SK-N-SH (cell line): ENCODE measurements around the gene WDR47. TPM values are rescaled to one million over a fixed set of nuclear protein-coding genes. Genes with fewer than 3 reads are reported as not detected.
A peak's percentile ranks its signal among the peaks of the same experiment; 100 is the strongest.

Source experiments
- CTCF ChIA-PET: fragments of 300-600, 350-600 bp; formaldehyde crosslinking; extraction: SDS; loops from one replicate; lab custom pipeline; 2021; lab: Yijun Ruan, JAX
- POLR2A ChIA-PET: fragments of 350-600 bp; sonication (Branson Sonifier 250); formaldehyde crosslinking; extraction: SDS; loops from one replicate; lab custom pipeline; 2020; ENCODE audit warnings: antibody characterized with exemption, inconsistent platforms; lab: Yijun Ruan, JAX
- DNase-seq: peaks from one replicate; pipeline ENCODE4 v3.0.0; 2012
- H2AFZ ChIP-seq: fragments of 200-600 bp; sonication (generic); 2 replicates; pipeline ENCODE4 v1.8.1; 2016; ENCODE audit warnings: antibody characterized with exemption, mild to moderate bottlenecking, low read depth
- H3F3A ChIP-seq: fragments of 200-600 bp; sonication (generic); replicated peaks from 2 replicates; pipeline ENCODE3; 2016; ENCODE audit warnings: antibody characterized with exemption, mild to moderate bottlenecking; ENCODE audit not compliant: insufficient read depth
- H3K27ac ChIP-seq, 2 experiments: fragments of 200-500 bp in 1 of 2; fragments of 200-600 bp in 1 of 2; sonication (Bioruptor generic) in 1 of 2; sonication (generic), shearing (Covaris generic) in 1 of 2; 2 replicates each; pipeline versions ENCODE4 v1.5.1 to v1.6.1; 2014 to 2016; ENCODE audit warnings: low read depth in 2 of 2, inconsistent platforms in 1 of 2, low read length in 1 of 2, mild to moderate bottlenecking in 1 of 2, mixed read lengths in 1 of 2
- H3K27me3 ChIP-seq: fragments of 200-600 bp; sonication (generic), shearing (Covaris generic); 2 replicates; pipeline ENCODE4 v1.6.1; 2016; ENCODE audit warnings: mixed run types; ENCODE audit not compliant: insufficient read depth
- H3K36me3 ChIP-seq, 2 experiments: fragments of 200-500 bp in 1 of 2; fragments of 200-600 bp in 1 of 2; sonication (Bioruptor generic) in 1 of 2; sonication (generic) in 1 of 2; replicated peaks in 1 of 2; 2 replicates each; pipeline versions ENCODE3 to v1.5.1; 2014 to 2016; ENCODE audit warnings: low read length in 1 of 2, mild to moderate bottlenecking in 1 of 2; ENCODE audit not compliant: insufficient read depth in 2 of 2, control insufficient read depth in 1 of 2
- H3K4me1 ChIP-seq, 2 experiments: fragments of 200-500 bp in 1 of 2; fragments of 200-600 bp in 1 of 2; sonication (Bioruptor generic) in 1 of 2; sonication (generic), shearing (Covaris generic) in 1 of 2; 2 replicates each; pipeline versions ENCODE4 v1.5.1 to v1.6.1; 2014 to 2016; ENCODE audit warnings: low read depth in 1 of 2, low read length in 1 of 2, mixed run types in 1 of 2; ENCODE audit not compliant: insufficient read depth in 2 of 2, control insufficient read depth in 1 of 2
- H3K4me2 ChIP-seq: fragments of 200-600 bp; sonication (generic), shearing (Covaris generic); 2 replicates; pipeline ENCODE4 v1.6.1; 2017; ENCODE audit warnings: mixed run types
- H3K4me3 ChIP-seq, 2 experiments: fragments of 200-500 bp in 1 of 2; fragments of 200-600 bp in 1 of 2; sonication (Bioruptor generic) in 1 of 2; sonication (generic), shearing (Covaris generic) in 1 of 2; 2 replicates each; pipeline versions ENCODE4 v1.5.1 to v1.8.1; 2014 to 2016; ENCODE audit warnings: low read depth in 2 of 2, inconsistent platforms in 1 of 2, low read length in 1 of 2, mild to moderate bottlenecking in 1 of 2, mixed read lengths in 1 of 2, moderate library complexity in 1 of 2
- H3K79me2 ChIP-seq: fragments of 200-600 bp; sonication (generic); 2 replicates; pipeline ENCODE4 v1.8.1; 2017; ENCODE audit warnings: mild to moderate bottlenecking; ENCODE audit not compliant: insufficient read depth
- H3K9ac ChIP-seq: fragments of 200-600 bp; sonication (generic); 2 replicates; pipeline ENCODE4 v1.6.1; 2017; ENCODE audit warnings: mixed run types
- H3K9me2 ChIP-seq: fragments of 200-600 bp; sonication (generic); 2 replicates; pipeline ENCODE4 v1.6.1; 2017; ENCODE audit warnings: mixed run types
- H3K9me3 ChIP-seq: fragments of 200-600 bp; sonication (generic); 2 replicates; pipeline ENCODE4 v1.6.1; 2017; ENCODE audit warnings: mixed run types, mild to moderate bottlenecking, moderate library complexity
- H4K20me1 ChIP-seq: fragments of 200-600 bp; sonication (generic); 2 replicates; pipeline ENCODE4 v1.6.1; 2017; ENCODE audit warnings: mild to moderate bottlenecking, mixed run types; ENCODE audit not compliant: insufficient read depth
- EP300 ChIP-seq, 2 experiments: IDR thresholded peaks; 2 replicates each; pipeline versions ENCODE4 v1.4.0 to v1.6.1; 2012; ENCODE audit warnings: borderline replicate concordance in 1 of 2, low read depth in 1 of 2, low read length in 1 of 2
- GABPA ChIP-seq: IDR thresholded peaks from 2 replicates; pipeline ENCODE4 v1.4.0; 2012; ENCODE audit warnings: low read depth, mild to moderate bottlenecking
- MXI1 ChIP-seq: IDR thresholded peaks from 2 replicates; pipeline ENCODE4 v1.6.1; 2012; ENCODE audit warnings: mild to moderate bottlenecking, low read depth, low read length, improper control_type of control experiment
- NRF1 ChIP-seq: IDR thresholded peaks from 2 replicates; pipeline ENCODE4 v1.6.1; 2012; ENCODE audit warnings: low read depth, mild to moderate bottlenecking, low read length
- RXRA ChIP-seq: IDR thresholded peaks from 2 replicates; pipeline ENCODE4 v1.4.0; 2012; ENCODE audit warnings: low read depth, mild to moderate bottlenecking, borderline replicate concordance
- SMC3 ChIP-seq: IDR thresholded peaks from 2 replicates; pipeline ENCODE4 v1.6.1; 2012; ENCODE audit warnings: low read depth, low read length, improper control_type of control experiment
- TCF12 ChIP-seq: IDR thresholded peaks from 2 replicates; pipeline ENCODE4 v1.4.0; 2012
- TEAD4 ChIP-seq: IDR thresholded peaks from 2 replicates; pipeline ENCODE4 v1.4.0; 2012; ENCODE audit warnings: mild to moderate bottlenecking, borderline replicate concordance; ENCODE audit not compliant: insufficient read depth
- WGBS: methylation state at CpG from one replicate; pipeline ENCODE4 v1.1.6; 2017; ENCODE audit warnings: low lambda C conversion rate; 5-methylcytosine and 5-hydroxymethylcytosine counted together
- polyA plus RNA-seq, 3 experiments: library from polyadenylated mRNA; depleted of rRNA; stranded (reverse); fragments of >200 nt; gene quantifications; 2 replicates each; pipeline ENCODE4 v1.2.3, GENCODE V29; 2012
- TF ChIP-seq, protein P1 (sequence below): fragments of 150-350 bp; IDR thresholded peaks from 2 replicates; pipeline ENCODE4 v1.6.1; 2016; ENCODE audit warnings: mild to moderate bottlenecking, low read depth, low read length
- TF ChIP-seq, protein P2 (sequence below): IDR thresholded peaks from 2 replicates; pipeline ENCODE4 v1.4.0; 2012; ENCODE audit warnings: low read depth, borderline replicate concordance
- TF ChIP-seq, protein P3 (sequence below): IDR thresholded peaks from 2 replicates; pipeline ENCODE4 v1.6.1; 2012; ENCODE audit warnings: mild to moderate bottlenecking, low read depth, low read length, moderate library complexity
- TF ChIP-seq, protein P4 (sequence below): fragments of 150-350 bp; IDR thresholded peaks from 2 replicates; pipeline ENCODE4 v1.6.1; 2017; ENCODE audit warnings: antibody characterized with exemption, low read length, low read depth, borderline replicate concordance

Gene WDR47
- polyA plus RNA-seq, 1 of the 3 experiments (the other 2 are of a cell fraction) = 7.9 TPM

DNA sequence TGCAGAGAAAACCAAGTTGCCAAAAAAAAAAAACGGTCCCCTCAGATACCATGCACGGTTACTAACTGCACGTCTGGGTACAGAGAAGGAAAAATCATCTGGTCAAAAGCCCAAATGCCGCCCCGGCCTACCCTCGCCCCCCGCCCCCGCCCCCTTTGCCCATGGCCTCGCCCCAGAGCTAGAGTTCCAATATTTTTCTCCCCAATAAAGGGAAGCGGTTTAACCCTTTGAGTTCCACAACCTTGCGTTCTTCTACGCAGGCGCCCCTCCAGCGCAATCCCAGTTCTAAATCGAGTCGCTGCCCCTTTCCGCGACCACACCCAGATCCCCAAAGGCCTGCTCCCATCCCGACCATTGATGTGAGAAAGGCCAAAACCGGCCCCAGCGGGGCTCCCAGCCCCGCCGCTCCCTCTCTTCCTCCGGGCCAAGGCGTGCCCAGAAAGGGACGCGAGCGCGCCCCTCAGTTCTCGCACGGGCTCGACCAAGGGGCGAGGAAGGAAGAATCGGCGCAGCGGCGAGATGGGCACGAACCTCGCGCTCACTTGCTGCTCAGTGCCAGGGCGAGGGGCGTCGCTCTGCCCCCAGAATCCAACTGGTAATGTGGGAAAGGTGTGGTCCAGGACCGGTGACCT lies 797 bp downstream of the WDR47 start:
- Histone ChIP-seq H3K9me3 (no peaks in the 10 kb centered on the region), H3K36me3 (no peaks in the 10 kb centered on the region), H3K27ac (peak overlapping the region; percentile 70 to 71), H3K4me3 (peak overlapping the region; percentile 79 to 99), H3K27me3 (no peaks in the 10 kb centered on the region), H3K79me2 (peaks cover 57% of the 10 kb centered on the region), H3K4me1 (no peaks in the 10 kb centered on the region; a peak in 1 of 4 replicates), H2AFZ (peak overlapping the region; percentile 83), H3K9me2 (no peaks in the 10 kb centered on the region), H3F3A (peaks cover 3% of the 10 kb centered on the region), H4K20me1 (no peaks in the 10 kb centered on the region), H3K9ac (peak overlapping the region; percentile 89), H3K4me2 (peak overlapping the region; percentile 96)
- ChIA-PET CTCF (no interaction called here), POLR2A (interaction anchor here (1.6 kb wide), 1 partner anchor 59 kb away, joined by 15 read pairs; no protein-coding TSS in a partner anchor)
- 1% methylated on average over 20 of the region's 44 CpGs for WGBS
- TF ChIP-seq, protein P1, sequence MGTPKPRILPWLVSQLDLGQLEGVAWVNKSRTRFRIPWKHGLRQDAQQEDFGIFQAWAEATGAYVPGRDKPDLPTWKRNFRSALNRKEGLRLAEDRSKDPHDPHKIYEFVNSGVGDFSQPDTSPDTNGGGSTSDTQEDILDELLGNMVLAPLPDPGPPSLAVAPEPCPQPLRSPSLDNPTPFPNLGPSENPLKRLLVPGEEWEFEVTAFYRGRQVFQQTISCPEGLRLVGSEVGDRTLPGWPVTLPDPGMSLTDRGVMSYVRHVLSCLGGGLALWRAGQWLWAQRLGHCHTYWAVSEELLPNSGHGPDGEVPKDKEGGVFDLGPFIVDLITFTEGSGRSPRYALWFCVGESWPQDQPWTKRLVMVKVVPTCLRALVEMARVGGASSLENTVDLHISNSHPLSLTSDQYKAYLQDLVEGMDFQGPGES = no peak
- TF ChIP-seq TEAD4 (no peak), TCF12 (no peak), EP300 (IDR thresholded peaks at IDR 0.05; ENCODE audit: borderline replicate concordance in 1 of 2, low read depth in 1 of 2, low read length in 1 of 2) (no peak), NRF1 (peak; percentile 40), MXI1 (0 out of 2 replicates have a peak, but pooled peaks have one; percentile 12), GABPA (no peak), RXRA (no peak), SMC3 (no peak)
- TF ChIP-seq, protein P2, sequence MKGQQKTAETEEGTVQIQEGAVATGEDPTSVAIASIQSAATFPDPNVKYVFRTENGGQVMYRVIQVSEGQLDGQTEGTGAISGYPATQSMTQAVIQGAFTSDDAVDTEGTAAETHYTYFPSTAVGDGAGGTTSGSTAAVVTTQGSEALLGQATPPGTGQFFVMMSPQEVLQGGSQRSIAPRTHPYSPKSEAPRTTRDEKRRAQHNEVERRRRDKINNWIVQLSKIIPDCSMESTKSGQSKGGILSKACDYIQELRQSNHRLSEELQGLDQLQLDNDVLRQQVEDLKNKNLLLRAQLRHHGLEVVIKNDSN = no peak
- TF ChIP-seq, protein P3, sequence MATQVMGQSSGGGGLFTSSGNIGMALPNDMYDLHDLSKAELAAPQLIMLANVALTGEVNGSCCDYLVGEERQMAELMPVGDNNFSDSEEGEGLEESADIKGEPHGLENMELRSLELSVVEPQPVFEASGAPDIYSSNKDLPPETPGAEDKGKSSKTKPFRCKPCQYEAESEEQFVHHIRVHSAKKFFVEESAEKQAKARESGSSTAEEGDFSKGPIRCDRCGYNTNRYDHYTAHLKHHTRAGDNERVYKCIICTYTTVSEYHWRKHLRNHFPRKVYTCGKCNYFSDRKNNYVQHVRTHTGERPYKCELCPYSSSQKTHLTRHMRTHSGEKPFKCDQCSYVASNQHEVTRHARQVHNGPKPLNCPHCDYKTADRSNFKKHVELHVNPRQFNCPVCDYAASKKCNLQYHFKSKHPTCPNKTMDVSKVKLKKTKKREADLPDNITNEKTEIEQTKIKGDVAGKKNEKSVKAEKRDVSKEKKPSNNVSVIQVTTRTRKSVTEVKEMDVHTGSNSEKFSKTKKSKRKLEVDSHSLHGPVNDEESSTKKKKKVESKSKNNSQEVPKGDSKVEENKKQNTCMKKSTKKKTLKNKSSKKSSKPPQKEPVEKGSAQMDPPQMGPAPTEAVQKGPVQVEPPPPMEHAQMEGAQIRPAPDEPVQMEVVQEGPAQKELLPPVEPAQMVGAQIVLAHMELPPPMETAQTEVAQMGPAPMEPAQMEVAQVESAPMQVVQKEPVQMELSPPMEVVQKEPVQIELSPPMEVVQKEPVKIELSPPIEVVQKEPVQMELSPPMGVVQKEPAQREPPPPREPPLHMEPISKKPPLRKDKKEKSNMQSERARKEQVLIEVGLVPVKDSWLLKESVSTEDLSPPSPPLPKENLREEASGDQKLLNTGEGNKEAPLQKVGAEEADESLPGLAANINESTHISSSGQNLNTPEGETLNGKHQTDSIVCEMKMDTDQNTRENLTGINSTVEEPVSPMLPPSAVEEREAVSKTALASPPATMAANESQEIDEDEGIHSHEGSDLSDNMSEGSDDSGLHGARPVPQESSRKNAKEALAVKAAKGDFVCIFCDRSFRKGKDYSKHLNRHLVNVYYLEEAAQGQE = no peak
- TF ChIP-seq, protein P4, sequence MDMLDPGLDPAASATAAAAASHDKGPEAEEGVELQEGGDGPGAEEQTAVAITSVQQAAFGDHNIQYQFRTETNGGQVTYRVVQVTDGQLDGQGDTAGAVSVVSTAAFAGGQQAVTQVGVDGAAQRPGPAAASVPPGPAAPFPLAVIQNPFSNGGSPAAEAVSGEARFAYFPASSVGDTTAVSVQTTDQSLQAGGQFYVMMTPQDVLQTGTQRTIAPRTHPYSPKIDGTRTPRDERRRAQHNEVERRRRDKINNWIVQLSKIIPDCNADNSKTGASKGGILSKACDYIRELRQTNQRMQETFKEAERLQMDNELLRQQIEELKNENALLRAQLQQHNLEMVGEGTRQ = no peak
- peak; percentile 63 for DNase-seq
